HG02798 (cell line): ENCODE measurements around the gene OASL.
A peak's percentile ranks its signal among the peaks of the same experiment; 100 is the strongest.

ENCODE experiments used
- ATAC-seq: cut with Tn5 transposase; IDR thresholded peaks from one replicate; pipeline ENCODE4 v1.9.1; 2021; ENCODE audit warnings: mild to moderate bottlenecking; ENCODE audit not compliant: unreplicated experiment, poor library complexity

OASL gene

GRCh38 chr12:120972870-120973543 is 66.0 kb downstream of the OASL start:
- ATAC-seq, result no peak

GRCh38 chr12:120971299-120972180 is 67.5 kb downstream of the OASL start:
- ATAC-seq, result peak; percentile 54

- no peak for ATAC-seq
Observed at GRCh38 chr12:120970310-120970709, 68.7 kb downstream of the OASL start.
